T47D (cell line): ENCODE data around the gene EFL1.

Experiments
- DNase-seq, 2 experiments: peaks; one replicate each; pipeline versions ENCODE4 v3.0.0 to v3.0.0-alpha.2; 2011 to 2012; ENCODE audit warnings: low read depth in 1 of 2, low spot score in 1 of 2
- JUND ChIP-seq: IDR thresholded peaks from 2 replicates; pipeline ENCODE4 v1.6.1; 2012; ENCODE audit warnings: low read depth
- in situ Hi-C: cut with HindIII; loops from 2 replicates; pipeline ENCODE4 v1.10.0; 2016; ENCODE audit warnings: low sequenced_read_pairs, low pct_unique_long_range_greater_than_20kb

The EFL1 gene

GRCh38 chr15:82128401-82129148 is 134.0 kb downstream of the EFL1 start:
- TF ChIP-seq JUND = no peak
- DNase-seq = no peak
- in situ Hi-C loops = no loop called here

DNA sequence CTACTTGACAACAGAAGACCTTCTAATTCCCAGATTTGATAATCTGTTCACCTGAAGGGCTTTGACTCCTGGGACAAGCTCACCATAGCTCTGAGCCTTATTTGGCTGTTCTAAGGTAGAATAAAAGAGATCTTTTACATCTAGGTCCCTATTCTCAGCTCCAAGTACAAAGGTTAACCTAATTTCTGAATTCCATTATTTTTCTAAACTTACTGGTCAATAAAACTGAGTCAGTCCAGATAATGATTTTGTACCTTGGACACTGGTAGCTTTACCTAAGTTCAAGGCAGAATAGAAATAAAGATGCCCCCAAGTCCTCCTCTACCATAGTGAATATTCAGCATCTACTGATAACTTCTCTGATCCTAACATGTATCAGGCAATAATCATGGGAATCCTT is 135.0 kb downstream of the EFL1 start:
- TF ChIP-seq JUND = no peak
- in situ Hi-C loops = no loop called here
- no peak for DNase-seq

- no peak for TF ChIP-seq JUND
- DNase-seq = no peak
- in situ Hi-C loops = no loop called here
These were observed 136.2 kb downstream of the EFL1 start for GRCh38 chr15:82126346-82126745.

DNA sequence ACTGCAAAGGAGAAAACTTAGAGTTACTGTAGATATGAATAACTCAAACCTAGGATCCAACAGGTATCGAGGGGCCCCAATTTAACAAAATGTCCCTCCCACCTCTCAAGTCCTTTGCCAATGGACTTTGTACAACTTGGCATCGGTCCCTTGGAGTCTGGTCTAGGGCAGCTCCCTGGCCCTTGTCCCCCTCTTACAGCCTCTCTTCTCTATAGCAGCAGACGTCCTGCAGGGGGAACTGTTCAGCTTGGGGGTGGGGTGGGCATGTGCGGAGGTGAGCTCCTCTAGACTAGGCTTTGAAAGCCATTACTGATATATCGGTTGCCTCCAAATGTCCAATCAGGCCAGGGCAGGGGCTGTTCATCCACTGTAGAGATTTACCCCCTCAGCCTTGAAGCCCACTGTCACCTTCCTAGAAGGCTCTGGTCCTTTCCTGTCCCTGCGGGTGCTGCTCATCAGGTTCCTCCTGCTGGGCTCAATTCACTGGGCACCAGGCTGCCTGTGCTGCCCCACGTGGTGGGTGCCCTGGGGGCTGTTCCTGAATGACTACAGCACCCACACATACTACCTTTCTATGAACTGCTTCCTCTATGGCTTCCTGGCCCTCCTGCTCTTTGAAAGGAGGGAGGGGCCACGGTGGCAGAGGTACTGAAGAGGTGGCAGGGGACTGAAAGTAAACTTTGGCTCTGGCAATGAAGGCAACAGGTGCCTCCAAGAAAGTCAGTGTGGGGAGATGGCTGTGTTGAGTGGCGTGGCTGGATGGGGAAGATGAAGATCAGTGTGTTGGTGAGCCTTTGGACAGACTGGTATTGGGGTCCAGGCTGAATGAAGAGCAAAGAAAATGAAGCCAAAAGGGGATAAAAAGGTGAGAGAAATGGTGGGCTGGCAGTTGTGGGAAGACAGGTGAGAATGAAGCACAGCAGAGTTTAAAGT is 137.9 kb downstream of the EFL1 start:
- in situ Hi-C loops = no loop called here
- no peak for DNase-seq
- TF ChIP-seq JUND = no peak

GRCh38 chr15:82122746-82123400 is 139.7 kb downstream of the EFL1 start:
- no peak for TF ChIP-seq JUND
- in situ Hi-C loops = no loop called here
- no peak for DNase-seq

DNA sequence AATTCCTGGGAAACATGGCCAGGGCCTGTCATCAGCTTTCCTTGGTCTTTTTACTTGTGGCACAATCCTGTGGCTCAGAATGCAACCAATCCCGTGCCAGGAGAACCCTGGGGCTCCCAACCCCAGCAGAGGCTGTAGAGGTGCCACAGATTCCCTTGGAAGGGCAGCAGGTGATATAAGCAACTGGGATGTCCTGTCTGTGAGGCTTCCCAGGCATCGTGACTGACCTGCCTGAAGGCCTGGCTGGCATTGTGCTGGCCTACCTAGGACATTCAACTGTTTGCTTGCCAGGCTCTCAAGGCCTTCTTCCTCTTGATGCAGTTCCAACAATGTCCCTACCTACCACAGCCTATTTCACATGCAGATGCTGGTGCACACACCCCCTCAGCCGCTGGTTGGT is 144.5 kb downstream of the EFL1 start:
- in situ Hi-C loops = no loop called here
- no peak for DNase-seq
- TF ChIP-seq JUND = no peak

- no peak for DNase-seq
- in situ Hi-C loops = no loop called here
- TF ChIP-seq JUND = no peak
These were observed 145.2 kb downstream of the EFL1 start for GRCh38 chr15:82117296-82117695.

- TF ChIP-seq JUND = no peak
- in situ Hi-C loops = no loop called here
- no peak for DNase-seq
These were observed 147.9 kb downstream of the EFL1 start for GRCh38 chr15:82114660-82115059.

DNA sequence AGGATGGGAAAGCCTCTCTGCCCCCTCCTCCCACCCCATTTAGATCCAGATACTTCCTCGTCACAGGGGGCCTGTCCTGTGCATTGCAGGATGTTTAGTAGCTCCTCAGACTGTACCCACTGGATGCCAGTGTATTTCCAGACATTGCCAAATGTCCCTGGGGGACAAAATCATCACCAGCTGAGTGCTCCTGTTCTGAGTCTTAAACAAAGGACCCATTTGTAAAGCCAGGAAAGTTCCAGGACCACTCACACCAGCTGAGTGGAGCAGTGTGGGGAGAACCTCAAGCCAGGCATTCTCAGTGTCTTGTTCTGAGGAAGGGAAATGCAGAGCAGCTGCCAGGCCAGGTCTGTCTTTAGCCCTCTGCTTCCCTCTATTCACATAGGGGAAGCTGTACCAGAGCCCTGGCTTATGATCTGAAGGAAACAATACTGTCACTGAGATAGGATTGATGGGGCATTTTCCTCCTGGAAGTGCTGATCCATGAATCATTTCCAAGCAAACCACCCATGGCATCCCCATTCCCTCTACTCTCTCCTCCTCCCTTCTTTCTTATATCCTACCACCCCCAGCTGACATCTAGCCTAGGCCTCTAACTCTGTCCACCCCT is 149.3 kb downstream of the EFL1 start:
- no peak for TF ChIP-seq JUND
- no peak for DNase-seq
- in situ Hi-C loops = no loop called here

DNA sequence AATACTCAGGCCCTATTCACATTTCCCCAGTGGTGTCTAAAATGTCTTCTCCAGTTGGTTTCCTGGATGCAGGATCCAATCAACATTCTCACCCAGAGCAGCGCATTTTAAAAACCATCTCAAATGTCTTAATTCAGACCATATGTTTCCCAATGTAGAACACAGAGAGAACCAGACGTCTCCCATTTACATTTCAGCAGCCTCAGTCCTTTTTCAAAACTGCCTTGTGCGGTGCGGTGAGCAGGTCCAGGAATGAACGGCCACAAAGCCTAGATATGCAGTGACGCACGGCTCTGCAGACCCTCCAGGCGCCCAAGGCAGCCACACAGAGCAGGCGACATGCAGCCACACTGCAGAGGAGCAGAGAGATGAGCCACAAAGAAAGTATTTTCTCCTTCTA is 150.6 kb downstream of the EFL1 start:
- TF ChIP-seq JUND = no peak
- no peak for DNase-seq
- in situ Hi-C loops = no loop called here

GRCh38 chr15:82110144-82110543 is 152.4 kb downstream of the EFL1 start:
- DNase-seq = no peak
- no peak for TF ChIP-seq JUND
- in situ Hi-C loops = no loop called here

DNA sequence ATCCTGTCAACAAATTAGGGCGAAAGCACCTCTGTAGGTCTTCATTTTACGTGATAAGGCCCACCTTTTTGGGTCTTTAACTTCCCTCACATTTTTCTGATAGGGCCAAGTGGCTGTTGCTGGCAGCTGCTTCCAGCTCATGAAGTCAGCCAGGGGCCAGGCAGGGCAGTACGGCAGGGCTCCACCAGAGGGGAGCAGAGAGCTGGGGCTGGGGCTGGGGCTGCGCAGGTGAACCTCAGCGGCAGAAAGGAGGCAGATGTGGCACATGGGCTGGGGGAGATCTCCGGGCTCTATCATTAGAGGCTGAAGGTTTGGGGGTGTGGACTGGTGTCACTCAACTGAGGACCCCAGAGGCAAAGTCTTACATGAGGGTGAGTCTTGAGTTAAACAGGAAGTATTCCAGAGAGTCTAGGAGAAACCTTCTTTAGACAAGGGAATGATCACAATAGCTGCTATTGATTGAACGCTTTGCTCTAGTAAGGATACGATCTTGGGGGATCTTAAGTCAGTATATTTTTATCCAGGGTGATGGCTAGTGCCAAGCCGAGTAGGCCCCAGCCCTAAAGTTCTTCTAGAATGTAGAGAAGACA is 153.9 kb downstream of the EFL1 start:
- TF ChIP-seq JUND = no peak
- DNase-seq = peak; percentile 60 to 70

More for the DNA sequence above, 153.9 kb downstream of the EFL1 start:
- in situ Hi-C loops = no loop called here
